Measurements from ENCODE around the gene CRYAB. TPM values are rescaled to one million over a fixed set of nuclear protein-coding genes. Genes with fewer than 3 reads are reported as not detected.

Gene CRYAB
- total RNA-seq, 4 donors from 2014 or later, result 82.4 to 1,340 (median 304) TPM

GRCh38 chr11:111917788-111918187 lies 6.2 kb upstream of the CRYAB start:
- DNase-seq (ENCODE audit: low spot score), result no peak
- TF ChIP-seq CTCF (IDR thresholded peaks at IDR 0.05), result no peak
- no peak for ATAC-seq (ENCODE audit: low FRiP score)

- ATAC-seq (ENCODE audit: low FRiP score), result no peak
- no peak for TF ChIP-seq CTCF (IDR thresholded peaks at IDR 0.05)
- no peak for DNase-seq (ENCODE audit: low spot score)
Observed at GRCh38 chr11:111917312-111917711, 5.7 kb upstream of the CRYAB start.

GRCh38 chr11:111916768-111917167 lies 5.2 kb upstream of the CRYAB start:
- ATAC-seq (ENCODE audit: low FRiP score) (no peak), DNase-seq (ENCODE audit: low spot score) (no peak)
- TF ChIP-seq CTCF (IDR thresholded peaks at IDR 0.05), result no peak

- TF ChIP-seq CTCF (IDR thresholded peaks at IDR 0.05), result no peak
- no peak for ATAC-seq (ENCODE audit: low FRiP score)
- no peak for DNase-seq (ENCODE audit: low spot score)
Observed at GRCh38 chr11:111913997-111914396, 2.4 kb upstream of the CRYAB start.

GRCh38 chr11:111913031-111913861 lies 1.7 kb upstream of the CRYAB start:
- TF ChIP-seq CTCF (IDR thresholded peaks at IDR 0.05), result no peak
- DNase-seq (ENCODE audit: low spot score) (no peak), ATAC-seq (ENCODE audit: low FRiP score) (peak; percentile 44)

- DNase-seq (ENCODE audit: low spot score) (no peak), ATAC-seq (ENCODE audit: low FRiP score) (no peak)
- TF ChIP-seq CTCF (IDR thresholded peaks at IDR 0.05), result no peak
Observed at GRCh38 chr11:111912535-111912934, 965 bp upstream of the CRYAB start, which contains the start of gene HSPB2. Gene HSPB2 (plus strand): TSS chr11:111912734. CDS start chr11:111912830, 96 bp downstream.
